Neural progenitor cell (in vitro differentiated cells): Measurements from ENCODE around the gene SLC22A15. TPM values are rescaled to one million over a fixed set of nuclear protein-coding genes. Genes with fewer than 3 reads are reported as not detected.

ENCODE experiments used
- DNase-seq: peaks from one replicate; pipeline ENCODE4 v3.0.0-alpha.2; 2016; ENCODE audit warnings: low spot score
- H2AFZ ChIP-seq: fragments of 200-600 bp; sonication (generic); replicated peaks from 2 replicates; pipeline ENCODE4 v1.6.1; 2016; ENCODE audit warnings: antibody characterized with exemption
- H3F3A ChIP-seq: fragments of 200-600 bp; sonication (generic); 2 replicates; pipeline ENCODE4 v1.6.1; 2016; ENCODE audit warnings: antibody characterized with exemption, low read depth
- H3K27ac ChIP-seq: fragments of 200-600 bp; sonication (generic); 2 replicates; pipeline ENCODE4 v1.5.1; 2016; ENCODE audit warnings: mild to moderate bottlenecking
- H3K27me3 ChIP-seq: fragments of 200-600 bp; sonication (generic); 2 replicates; pipeline ENCODE4 v1.6.1; 2016; ENCODE audit warnings: mild to moderate bottlenecking, moderate library complexity
- H3K36me3 ChIP-seq: fragments of 200-600 bp; sonication (generic); 2 replicates; pipeline ENCODE4 v1.5.1; 2016
- H3K4me1 ChIP-seq: fragments of 200-600 bp; sonication (generic); 2 replicates; pipeline ENCODE4 v1.6.1; 2016; ENCODE audit warnings: mixed run types
- H3K4me2 ChIP-seq: fragments of 200-600 bp; sonication (generic); 2 replicates; pipeline ENCODE4 v1.6.1; 2016
- H3K4me3 ChIP-seq: fragments of 200-600 bp; sonication (generic); 2 replicates; pipeline ENCODE4 v1.5.1; 2016
- H3K79me2 ChIP-seq: fragments of 200-600 bp; sonication (generic); 2 replicates; pipeline ENCODE4 v1.6.1; 2016; ENCODE audit warnings: low read depth
- H3K9ac ChIP-seq: fragments of 200-600 bp; sonication (generic); 2 replicates; pipeline ENCODE4 v1.6.1; 2016
- H3K9me3 ChIP-seq: fragments of 200-600 bp; sonication (generic); 2 replicates; pipeline ENCODE4 v1.5.1; 2016; ENCODE audit warnings: low read depth
- H4K20me1 ChIP-seq: fragments of 200-600 bp; sonication (generic); 2 replicates; pipeline ENCODE4 v1.6.1; 2016; ENCODE audit warnings: low read depth
- H3K27ac Mint-ChIP-seq: 3 replicates; pipeline ENCODE4 v1.8.0; 2021; ENCODE audit warnings: mixed read lengths
- H3K27me3 Mint-ChIP-seq: 2 replicates; pipeline ENCODE4 v1.8.0; 2022; ENCODE audit warnings: low read depth, mild to moderate bottlenecking, inconsistent platforms, moderate library complexity, mixed read lengths; ENCODE audit not compliant: insufficient read depth
- H3K36me3 Mint-ChIP-seq: 3 replicates; pipeline ENCODE4 v1.8.0; 2021; ENCODE audit warnings: mixed read lengths
- H3K4me1 Mint-ChIP-seq: 3 replicates; pipeline ENCODE4 v1.8.0; 2021; ENCODE audit warnings: mixed read lengths
- H3K4me3 Mint-ChIP-seq: 3 replicates; pipeline ENCODE4 v1.8.0; 2021; ENCODE audit warnings: mild to moderate bottlenecking, moderate library complexity, mixed read lengths
- H3K9me3 Mint-ChIP-seq: 3 replicates; pipeline ENCODE4 v1.8.0; 2020; ENCODE audit warnings: mixed read lengths
- CTCF ChIP-seq: fragments of 200-600 bp; sonication (generic); IDR thresholded peaks from 2 replicates; pipeline ENCODE4 v1.5.1; 2017; ENCODE audit warnings: antibody characterized with exemption, mild to moderate bottlenecking
- EZH2 ChIP-seq: fragments of 200-600 bp; sonication (generic); IDR thresholded peaks from 2 replicates; pipeline ENCODE4 v1.6.1; 2017; ENCODE audit warnings: antibody characterized with exemption, mild to moderate bottlenecking, moderate library complexity
- EZH2phosphoT487 ChIP-seq: fragments of 200-600 bp; sonication (generic); IDR thresholded peaks from 2 replicates; pipeline ENCODE4 v1.6.1; 2017; ENCODE audit warnings: antibody characterized with exemption
- total RNA-seq: library from RNA; depleted of rRNA; stranded (reverse); fragments of >200 nt; gene quantifications from 2 replicates; pipeline ENCODE4 v1.2.3, GENCODE V29; 2015; ENCODE audit warnings: low replicate concordance

The SLC22A15 gene
- total RNA-seq, 1 donor from 2014 or later: 1.9 TPM

DNA sequence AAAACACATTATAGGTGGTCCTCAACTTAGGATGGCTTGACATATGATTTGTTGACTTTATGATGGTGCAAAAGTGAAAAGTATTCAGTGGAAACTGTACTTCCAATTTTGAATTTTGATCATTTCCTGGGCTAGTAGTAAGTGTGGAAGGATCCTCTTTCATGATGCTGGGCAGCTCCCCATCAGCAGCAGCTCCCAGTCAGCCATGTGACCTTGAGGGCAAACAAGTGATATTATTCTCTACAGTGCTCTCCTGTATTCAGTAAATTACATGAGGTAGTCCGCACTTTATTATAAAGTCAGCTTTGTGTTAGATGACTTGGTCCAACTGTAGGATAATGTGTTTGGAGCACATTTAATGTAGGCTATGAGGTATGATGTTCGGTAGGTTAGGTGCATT lies 36.4 kb downstream of the SLC22A15 start:
- Histone ChIP-seq H3F3A (no peaks in the 10 kb centered on the region), H3K27me3 (no peaks in the 10 kb centered on the region), H3K4me1 (peaks cover 4% of the 10 kb centered on the region), H4K20me1 (no peaks in the 10 kb centered on the region), H3K9ac (no peak overlapping the region), H2AFZ (no peak overlapping the region), H3K79me2 (no peaks in the 10 kb centered on the region), H3K9me3 (no peaks in the 10 kb centered on the region), H3K27ac (no peak overlapping the region), H3K36me3 (no peaks in the 10 kb centered on the region), H3K4me3 (no peak overlapping the region), H3K4me2 (no peak overlapping the region)
- Mint-ChIP-seq H3K4me1 (peaks cover 12% of the 10 kb centered on the region), H3K36me3 (no peaks in the 10 kb centered on the region), H3K27me3 (peaks cover 2% of the 10 kb centered on the region), H3K4me3 (no peak overlapping the region), H3K27ac (no peak overlapping the region), H3K9me3 (no peaks in the 10 kb centered on the region)
- no peak for DNase-seq
- no peak for TF ChIP-seq EZH2
- TF ChIP-seq EZH2phosphoT487: no peak

DNA sequence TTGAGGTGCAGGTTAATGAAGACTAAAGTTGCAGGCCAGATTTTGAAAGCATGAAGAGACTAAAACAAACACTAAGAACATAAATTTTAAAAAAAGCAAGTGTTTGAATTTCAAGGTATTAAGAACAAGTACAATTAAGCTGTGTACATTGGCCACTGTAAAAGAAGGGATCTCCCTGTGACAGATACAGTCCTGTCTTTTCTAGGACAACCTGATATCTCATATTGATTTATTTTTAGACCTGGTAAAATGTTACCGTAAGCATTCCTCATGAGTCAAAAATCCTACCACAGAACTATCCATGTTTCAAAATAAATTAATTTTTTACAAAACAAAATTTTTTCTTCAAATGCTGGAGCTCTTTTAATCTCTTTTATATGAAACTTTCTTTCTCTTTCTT lies 39.4 kb downstream of the SLC22A15 start:
- TF ChIP-seq EZH2: no peak
- no peak for TF ChIP-seq CTCF
- TF ChIP-seq EZH2phosphoT487: no peak
- no peaks in the 10 kb centered on the region for H3K27me3 ChIP-seq
- H3K9ac ChIP-seq: no peak overlapping the region
- no peaks in the 10 kb centered on the region for H3K9me3 ChIP-seq
- Mint-ChIP-seq H3K27me3 (peaks cover 6% of the 10 kb centered on the region), H3K36me3 (no peaks in the 10 kb centered on the region), H3K4me1 (peaks cover 12% of the 10 kb centered on the region), H3K27ac (no peak overlapping the region), H3K4me3 (no peak overlapping the region), H3K9me3 (no peaks in the 10 kb centered on the region)
- H3K4me3 ChIP-seq: no peak overlapping the region
- no peak overlapping the region for H3K4me2 ChIP-seq
- no peaks in the 10 kb centered on the region for H3F3A ChIP-seq
- no peak overlapping the region for H2AFZ ChIP-seq
- no peaks in the 10 kb centered on the region for H3K79me2 ChIP-seq
- H4K20me1 ChIP-seq: no peaks in the 10 kb centered on the region
- DNase-seq: no peak
- H3K4me1 ChIP-seq: peaks cover 4% of the 10 kb centered on the region
- H3K36me3 ChIP-seq: no peaks in the 10 kb centered on the region
- no peak overlapping the region for H3K27ac ChIP-seq

GRCh38 chr1:116018007-116018406 lies 41.7 kb downstream of the SLC22A15 start:
- TF ChIP-seq EZH2 (no peak), EZH2phosphoT487 (no peak), CTCF (no peak)
- no peak for DNase-seq
- Histone ChIP-seq H3K4me3 (no peak overlapping the region), H3K9me3 (no peaks in the 10 kb centered on the region), H3K9ac (no peak overlapping the region), H3K36me3 (no peaks in the 10 kb centered on the region), H3K27ac (no peak overlapping the region), H4K20me1 (no peaks in the 10 kb centered on the region), H3F3A (no peaks in the 10 kb centered on the region), H3K4me2 (no peak overlapping the region), H3K27me3 (no peaks in the 10 kb centered on the region), H2AFZ (no peak overlapping the region), H3K79me2 (no peaks in the 10 kb centered on the region), H3K4me1 (no peaks in the 10 kb centered on the region)
- no peak overlapping the region for H3K27ac Mint-ChIP-seq
- no peaks in the 10 kb centered on the region for H3K9me3 Mint-ChIP-seq
- H3K36me3 Mint-ChIP-seq: peaks cover 2% of the 10 kb centered on the region
- H3K4me1 Mint-ChIP-seq: peaks cover 8% of the 10 kb centered on the region
- H3K4me3 Mint-ChIP-seq: no peak overlapping the region
- H3K27me3 Mint-ChIP-seq: peaks cover 4% of the 10 kb centered on the region

GRCh38 chr1:116019653-116020253 lies 43.4 kb downstream of the SLC22A15 start:
- H4K20me1 ChIP-seq: no peaks in the 10 kb centered on the region
- H3K9me3 ChIP-seq: no peaks in the 10 kb centered on the region
- no peak overlapping the region for H3K27ac ChIP-seq
- no peaks in the 10 kb centered on the region for H3K4me1 ChIP-seq
- no peak overlapping the region for H3K27ac Mint-ChIP-seq
- peaks cover 4% of the 10 kb centered on the region for H3K27me3 Mint-ChIP-seq
- peaks cover 2% of the 10 kb centered on the region for H3K36me3 Mint-ChIP-seq
- H3K27me3 ChIP-seq: no peaks in the 10 kb centered on the region
- H3F3A ChIP-seq: no peaks in the 10 kb centered on the region
- DNase-seq: no peak
- no peaks in the 10 kb centered on the region for H3K36me3 ChIP-seq
- H3K9me3 Mint-ChIP-seq: no peaks in the 10 kb centered on the region
- H3K4me3 ChIP-seq: no peak overlapping the region
- no peak overlapping the region for H3K4me3 Mint-ChIP-seq
- H3K9ac ChIP-seq: no peak overlapping the region
- TF ChIP-seq CTCF: no peak
- no peak for TF ChIP-seq EZH2
- no peak for TF ChIP-seq EZH2phosphoT487
- H3K79me2 ChIP-seq: no peaks in the 10 kb centered on the region
- no peaks in the 10 kb centered on the region for H3K4me1 Mint-ChIP-seq
- H2AFZ ChIP-seq: no peak overlapping the region
- no peak overlapping the region for H3K4me2 ChIP-seq
